HG03575 (cell line): Measurements from ENCODE around the gene LYSMD1.

Experiments used
- ATAC-seq: cut with Tn5 transposase; IDR thresholded peaks from one replicate; pipeline ENCODE4 v1.9.1; 2021; ENCODE audit not compliant: unreplicated experiment, insufficient number of reproducible peaks, low FRiP score; ENCODE audit errors: extremely low read depth

Gene LYSMD1

DNA sequence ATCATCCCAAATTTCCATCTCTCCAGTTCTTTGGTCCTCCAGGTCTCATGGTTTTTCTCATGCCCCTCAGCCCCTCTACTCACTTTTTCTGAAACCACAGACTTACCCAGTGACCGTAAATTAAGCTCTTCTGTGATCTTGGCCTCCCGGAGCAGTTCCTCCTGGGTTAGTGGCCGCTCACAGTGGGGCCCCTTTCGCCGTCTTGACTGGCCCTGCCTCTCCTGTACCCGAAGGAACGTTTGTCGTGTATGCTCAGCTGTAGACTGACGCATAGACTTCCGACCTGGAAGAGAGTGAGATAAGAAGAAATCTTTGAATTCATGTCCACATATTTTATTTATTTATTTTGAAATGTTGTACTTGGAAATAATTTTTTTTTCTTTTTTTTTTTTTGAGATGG is 18.5 kb upstream of the LYSMD1 start:
- no peak for ATAC-seq

DNA sequence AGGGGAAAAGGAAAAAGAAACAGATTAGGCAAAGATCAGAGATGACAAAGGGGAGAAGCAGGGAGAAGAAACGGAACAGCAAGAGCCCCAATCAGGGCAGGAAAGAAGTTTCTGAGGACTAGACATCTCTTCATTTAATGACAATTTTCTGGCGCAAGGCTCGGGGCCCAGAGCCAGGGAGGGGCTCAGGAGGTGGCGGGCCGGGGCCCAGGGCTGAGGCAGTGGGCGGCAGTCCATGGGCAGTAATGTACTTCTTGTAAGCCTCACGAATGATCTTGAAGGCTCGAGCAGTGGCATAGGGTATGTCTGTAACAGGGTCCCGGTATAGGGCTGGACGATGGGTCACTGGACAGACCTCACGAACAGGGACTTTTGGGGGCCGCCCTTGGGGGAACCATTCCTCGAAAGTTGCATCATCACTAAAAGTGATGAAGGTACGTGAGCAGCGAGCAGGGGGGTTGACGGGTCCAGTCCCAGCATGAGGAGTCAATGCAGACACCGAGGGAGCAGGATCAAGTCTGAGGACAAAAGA is 10.9 kb upstream of the LYSMD1 start:
- ATAC-seq: no peak

DNA sequence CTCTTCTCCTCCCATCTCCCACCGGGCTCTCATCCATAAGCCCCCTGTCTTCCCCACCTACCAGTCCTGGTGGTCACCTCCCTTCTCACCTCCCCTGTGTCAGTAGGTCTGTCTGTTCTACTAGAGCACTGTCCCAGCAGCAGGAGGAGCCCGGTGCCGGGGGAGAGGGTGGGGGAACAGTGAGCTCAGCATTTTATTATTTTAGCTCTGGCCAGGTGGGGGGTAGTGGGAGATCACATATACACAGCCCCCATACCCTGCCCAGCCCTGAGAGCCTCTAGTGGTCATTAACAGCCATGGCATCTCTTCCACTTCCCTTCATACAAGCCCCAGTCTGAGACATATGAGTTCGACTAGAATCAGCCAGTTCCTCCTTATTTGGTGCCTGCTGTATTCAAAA is 10.2 kb upstream of the LYSMD1 start, which contains the start of gene TMOD4:
TSS of gene TMOD4 (minus strand) at position 119 of the 400 bp plus-strand sequence. CDS start 1,106 bp downstream, outside the sequence.
- ATAC-seq: no peak

DNA sequence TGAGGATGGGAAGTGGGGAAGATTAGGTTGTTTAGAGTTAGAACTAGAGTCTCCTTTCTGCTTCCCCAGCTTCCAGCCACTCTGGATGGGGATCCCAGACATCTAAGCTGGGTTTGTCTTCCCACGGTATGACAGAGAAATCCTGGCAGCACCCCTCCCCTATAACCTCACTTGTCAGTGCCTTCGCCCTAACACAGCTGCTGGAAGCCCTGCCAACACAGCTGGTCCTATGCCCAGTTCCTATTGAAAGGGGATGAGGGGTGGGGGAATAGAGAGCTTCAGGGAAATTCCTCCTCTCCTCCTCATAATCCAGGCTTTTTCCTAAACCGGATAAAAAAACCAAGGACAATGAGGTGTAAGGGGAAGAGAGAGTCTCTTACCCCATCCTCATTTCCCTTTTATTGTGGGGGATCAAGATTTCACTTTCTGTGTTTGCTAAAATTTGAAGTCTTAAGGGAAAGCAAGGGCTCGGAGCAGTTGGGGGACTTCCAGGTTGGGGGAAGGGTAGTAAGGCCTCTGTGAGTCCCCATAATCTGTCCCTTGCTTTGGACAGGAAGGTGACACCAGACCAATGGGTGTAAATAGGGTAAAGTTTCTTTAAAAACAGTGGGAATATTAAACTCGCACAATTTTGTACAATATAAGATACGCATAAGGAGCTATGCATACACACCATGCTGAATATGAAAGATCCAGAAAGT is 9.5 kb upstream of the LYSMD1 start:
- no peak for ATAC-seq

DNA sequence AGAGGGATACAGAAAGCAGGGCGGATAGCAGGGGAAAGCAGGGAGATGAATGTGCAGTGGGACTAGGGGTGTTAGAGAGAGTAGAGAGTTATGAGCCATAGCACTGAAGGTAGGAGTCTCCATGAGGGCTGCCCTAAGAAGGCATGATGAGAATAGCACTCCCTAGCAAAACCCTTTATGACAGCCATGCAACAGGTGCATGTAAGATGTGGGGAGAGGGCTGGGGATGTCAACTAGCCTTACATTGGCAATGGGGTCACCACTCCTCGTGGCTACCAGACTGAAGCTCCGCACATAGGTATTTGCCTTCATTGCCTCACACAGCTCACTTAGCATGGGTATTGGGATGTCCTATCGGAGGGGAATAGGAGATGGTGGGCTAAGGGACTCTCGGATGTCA is 5.5 kb upstream of the LYSMD1 start:
- no peak for ATAC-seq

DNA sequence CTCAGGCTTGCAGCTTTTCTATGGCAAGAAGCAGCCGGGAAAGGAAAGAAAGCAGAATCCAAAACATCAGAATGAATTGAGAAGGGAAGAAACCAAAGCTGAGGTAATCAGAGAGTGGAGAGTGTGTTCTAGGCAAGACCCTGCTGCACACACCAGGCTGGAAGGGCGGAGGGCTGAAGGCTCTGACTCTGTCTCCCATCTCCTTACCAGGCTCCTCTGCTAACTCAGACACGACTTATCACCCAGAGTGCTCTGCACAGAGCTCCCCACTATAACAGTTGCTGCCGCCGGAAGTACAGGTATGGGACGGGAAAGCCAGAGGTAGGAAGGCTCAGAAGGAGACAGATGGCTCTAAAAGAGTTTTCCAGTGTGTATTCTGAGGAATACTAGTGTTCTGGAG is 1.4 kb upstream of the LYSMD1 start:
- no peak for ATAC-seq

DNA sequence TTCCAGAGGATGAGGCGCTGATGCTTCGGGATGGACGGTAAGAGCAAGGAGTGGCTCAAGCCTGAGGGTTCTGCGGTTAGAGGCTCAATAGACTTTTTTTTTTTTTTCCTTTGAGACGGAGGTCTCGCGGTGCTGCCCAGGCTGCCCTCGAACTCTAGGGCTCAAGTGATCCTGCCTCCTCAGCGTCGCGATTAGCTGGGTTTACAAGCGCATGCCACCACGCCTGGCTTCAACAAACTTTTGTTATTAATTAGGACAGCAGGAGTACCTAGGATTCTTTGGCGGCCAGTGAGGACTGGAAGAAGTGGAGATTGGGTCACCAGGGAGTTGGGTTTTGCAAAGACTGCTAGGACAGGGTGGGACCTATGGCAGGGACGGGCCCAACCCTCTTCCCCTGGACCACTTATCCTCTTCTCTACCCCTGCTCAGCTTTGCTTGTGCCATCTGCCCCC is 829 bp upstream of the LYSMD1 start:
- no peak for ATAC-seq

DNA sequence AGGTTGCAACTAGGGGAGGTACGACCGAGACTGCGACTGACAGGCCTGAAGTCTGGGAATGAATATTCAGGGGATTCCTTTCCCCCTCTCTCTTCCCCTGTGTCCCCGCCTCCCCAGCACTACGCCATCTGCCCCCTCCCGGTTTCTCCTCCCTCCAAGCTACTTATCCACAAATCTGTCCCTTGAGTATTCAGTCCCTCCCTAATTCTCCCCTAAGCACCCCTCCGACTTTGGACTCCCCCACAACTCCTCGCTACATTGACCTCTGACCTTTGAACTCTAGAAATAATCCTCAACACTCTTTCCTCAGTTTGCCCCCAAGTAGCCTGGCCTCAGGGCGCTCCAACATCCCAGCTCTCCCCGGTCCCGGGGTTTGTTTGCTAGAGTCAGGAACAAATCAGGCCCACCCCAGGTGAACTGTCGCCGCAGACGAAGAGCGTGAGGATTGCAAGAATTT is 393 bp downstream of the LYSMD1 start:
- ATAC-seq: no peak

DNA sequence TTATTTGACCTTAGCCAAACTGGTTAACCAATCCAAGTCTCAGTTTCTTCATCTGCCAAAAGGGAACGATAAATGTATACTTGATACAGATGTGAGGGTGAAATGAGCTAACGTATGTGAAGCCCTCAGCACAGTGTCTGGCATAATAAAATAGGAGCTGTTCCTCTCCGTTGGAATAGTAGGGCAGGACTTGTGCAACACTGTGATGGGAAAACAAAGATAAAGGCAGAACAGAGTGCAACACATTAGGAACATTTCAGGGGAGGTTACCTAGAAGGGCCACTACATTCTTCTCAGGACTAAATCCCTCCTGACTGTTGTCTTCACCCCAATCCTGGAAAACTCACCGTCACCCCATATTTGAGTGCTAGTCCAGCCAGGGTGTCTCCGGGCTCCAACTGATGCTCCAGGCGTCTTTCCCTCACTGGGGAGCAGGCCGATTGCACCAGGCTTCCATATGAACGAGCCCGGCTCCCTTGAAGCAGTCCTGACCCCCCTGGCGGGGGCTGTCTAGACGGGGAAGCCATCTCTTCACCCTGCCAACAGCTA is 896 bp downstream of the LYSMD1 start:
- no peak for ATAC-seq

DNA sequence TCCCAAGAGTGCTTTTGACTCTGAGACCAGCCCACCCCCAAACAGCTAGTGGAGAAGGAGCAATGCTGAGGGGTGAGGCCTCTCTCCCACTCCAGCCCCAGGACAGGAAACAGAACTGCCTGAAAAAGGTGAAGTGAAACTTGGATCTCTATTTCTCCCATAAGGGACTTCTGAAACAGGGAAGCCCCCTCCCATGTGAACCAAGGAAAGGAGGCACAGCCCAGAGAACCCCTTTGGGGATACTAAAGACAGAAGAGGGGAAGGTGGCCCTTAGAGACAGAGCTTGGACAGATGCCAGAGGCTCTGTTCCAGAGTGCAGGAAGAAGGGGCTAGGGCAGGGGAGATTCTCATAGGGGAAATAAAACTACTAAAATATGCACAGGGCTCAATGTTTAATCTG is 6.3 kb downstream of the LYSMD1 start:
- ATAC-seq: no peak

DNA sequence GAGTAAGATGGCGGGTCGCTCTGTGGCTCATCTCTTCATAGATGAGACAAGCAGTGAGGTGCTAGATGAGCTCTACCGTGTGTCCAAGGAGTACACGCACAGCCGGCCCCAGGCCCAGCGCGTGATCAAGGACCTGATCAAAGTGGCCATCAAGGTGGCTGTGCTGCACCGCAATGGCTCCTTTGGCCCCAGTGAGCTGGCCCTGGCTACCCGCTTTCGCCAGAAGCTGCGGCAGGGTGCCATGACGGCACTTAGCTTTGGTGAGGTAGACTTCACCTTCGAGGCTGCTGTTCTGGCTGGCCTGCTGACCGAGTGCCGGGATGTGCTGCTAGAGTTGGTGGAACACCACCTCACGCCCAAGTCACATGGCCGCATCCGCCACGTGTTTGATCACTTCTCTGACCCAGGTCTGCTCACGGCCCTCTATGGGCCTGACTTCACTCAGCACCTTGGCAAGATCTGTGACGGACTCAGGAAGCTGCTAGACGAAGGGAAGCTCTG is 6.9 kb downstream of the LYSMD1 start:
- no peak for ATAC-seq

DNA sequence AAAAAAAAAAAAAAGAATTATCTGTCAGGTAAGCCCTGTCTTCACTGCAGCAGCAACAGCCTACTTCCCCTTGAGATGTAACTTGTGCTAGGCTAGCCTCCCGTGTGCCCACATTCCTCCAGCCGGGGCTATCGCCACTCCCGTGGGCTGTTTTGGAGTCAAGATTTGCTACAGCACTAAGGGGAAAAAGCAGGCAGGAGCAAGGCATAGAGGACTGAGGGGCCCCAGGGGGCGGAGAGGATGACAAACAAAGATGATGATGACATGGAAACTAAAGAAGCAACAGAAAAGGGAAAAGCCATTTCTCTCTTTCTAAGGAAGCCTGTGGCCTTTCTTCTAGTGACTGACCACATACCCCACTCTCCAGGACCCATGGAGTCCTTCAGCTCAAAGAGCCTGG is 7.4 kb downstream of the LYSMD1 start:
- no peak for ATAC-seq

DNA sequence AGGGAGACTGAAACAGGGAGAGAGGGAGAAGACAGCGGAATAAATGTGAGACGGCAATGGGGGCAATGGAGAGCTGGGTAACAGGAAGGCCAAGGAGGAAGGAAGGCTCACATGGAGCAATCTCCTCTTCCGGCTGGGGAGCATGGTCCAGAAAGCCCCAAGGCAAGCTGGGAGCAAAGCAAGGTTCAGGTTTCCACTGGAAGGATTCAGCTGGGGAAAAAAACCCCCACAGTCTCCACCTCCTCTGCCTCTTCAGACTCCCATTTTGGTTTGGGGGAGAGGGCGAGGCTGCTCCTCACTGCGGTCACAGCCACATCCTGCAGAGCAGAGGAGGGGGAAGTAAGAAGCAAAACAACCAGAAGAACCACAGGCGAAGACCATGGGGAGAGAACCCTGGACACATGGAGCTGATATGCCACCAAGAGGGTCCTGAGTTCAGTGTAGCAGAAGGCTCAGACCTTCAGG is 8.6 kb downstream of the LYSMD1 start:
- ATAC-seq: no peak

DNA sequence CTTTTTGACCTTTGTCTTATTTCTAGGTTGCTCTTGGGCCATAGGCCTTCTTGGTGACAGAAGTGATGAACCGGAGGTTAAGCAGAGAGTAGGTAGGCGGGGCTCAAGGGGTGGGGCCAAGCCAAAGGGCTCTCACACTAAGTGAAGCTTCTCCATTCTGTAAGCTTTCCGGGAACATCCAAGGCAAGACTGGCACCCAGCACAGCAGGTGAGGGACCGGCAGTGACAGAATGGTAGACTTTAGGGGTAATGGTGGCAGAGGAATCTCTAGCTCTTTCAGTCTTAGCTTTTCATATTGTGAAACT is 9.2 kb downstream of the LYSMD1 start, which contains the start of gene TNFAIP8L2:
TSS of gene TNFAIP8L2 (plus strand) at position 135 of the 305 bp plus-strand sequence. CDS start 2,049 bp downstream, outside the sequence.
- no peak for ATAC-seq

DNA sequence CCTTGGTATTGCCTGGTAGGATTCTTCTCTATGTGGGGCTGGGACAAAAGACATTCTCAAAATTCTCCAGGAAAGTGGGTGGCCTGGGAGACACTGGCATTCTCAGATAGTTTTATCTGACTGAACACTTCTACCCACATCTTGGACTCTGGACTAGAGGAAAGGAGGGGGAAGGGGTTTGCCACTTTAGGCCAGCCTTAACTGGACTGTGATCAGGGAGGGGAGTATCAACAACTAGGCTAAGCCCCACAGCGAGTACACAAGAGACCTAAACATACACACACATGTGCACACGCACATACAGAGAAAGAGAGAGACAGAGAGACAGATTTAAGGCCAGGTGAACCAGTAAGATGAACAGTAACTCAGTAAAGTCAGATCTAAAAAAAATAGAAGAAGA is 18.0 kb downstream of the LYSMD1 start:
- no peak for ATAC-seq

DNA sequence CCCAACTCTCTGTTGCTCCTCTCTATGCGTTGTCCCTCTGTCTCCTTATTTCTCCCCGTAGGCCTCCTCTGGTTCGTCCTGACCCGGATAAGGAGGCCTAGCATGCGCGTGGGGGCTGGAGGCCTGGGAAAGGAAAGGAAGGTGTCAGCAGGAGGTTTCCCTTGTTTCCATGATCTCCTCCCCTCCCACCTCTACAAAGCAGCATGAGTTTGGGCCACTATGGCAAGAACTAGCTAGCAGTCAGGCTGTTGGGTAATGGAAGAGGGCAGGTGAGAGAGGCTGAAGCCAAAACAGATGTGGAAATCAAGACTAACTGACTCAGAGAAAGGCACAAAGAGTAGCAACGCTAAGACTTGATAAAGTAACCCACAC is 18.6 kb downstream of the LYSMD1 start:
- ATAC-seq: no peak

DNA sequence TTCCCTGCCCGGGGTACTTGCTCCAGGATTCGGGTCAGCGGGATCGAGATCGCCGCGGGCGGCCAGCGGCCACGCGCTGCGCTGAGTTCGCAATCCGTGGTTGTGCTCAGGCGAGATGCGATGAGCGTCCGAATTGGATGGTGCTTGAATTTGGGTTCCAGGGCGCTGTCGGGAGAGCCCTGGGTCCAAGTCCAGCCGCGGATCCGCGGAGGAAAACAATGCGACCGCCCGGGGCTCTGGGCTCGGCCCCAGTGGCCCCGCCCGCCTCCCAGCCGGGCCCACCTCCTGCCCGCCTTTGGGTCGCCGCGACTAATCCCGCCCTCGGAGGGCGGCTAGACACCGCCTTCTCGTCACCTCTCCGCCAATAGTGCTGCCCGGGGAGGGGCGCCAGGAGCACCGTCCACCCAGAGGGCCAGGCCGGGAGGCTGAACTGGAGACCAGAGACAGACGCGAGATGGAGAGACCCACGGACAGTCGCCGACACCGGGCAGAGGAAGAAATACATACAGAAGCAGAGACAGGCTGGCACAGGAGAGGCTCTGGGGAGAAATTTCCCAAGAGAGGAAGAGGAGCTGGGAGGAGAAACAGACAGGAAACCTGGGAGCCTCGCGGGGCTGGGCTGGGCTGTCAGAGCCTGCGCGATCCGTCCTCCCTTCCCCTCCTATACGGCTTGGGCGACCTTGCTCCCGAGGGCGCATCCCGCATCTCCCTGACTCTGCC is 19.1 kb downstream of the LYSMD1 start, which contains the start of gene SEMA6C:
TSS of gene SEMA6C (minus strand) at position 220 of the 720 bp plus-strand sequence. CDS start 4,010 bp downstream, outside the sequence.
- ATAC-seq: peak; percentile 85

DNA sequence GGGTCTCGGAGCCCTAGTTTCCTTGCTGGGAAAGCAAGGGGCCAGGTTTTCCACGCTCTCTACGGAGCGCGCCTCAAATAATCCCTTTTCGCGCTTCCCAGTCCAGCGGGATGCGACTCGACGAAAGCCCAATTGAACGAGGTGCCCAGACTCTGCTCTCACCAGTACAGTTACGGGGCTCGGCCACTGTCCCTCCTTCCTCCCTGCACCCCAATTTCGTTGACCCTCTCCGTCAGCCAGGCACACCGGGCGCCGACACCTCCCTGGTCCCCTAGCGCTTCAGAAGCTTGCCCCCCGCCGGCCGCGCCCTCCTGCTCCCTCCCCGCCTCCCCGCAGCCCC is 19.7 kb downstream of the LYSMD1 start:
- no peak for ATAC-seq

DNA sequence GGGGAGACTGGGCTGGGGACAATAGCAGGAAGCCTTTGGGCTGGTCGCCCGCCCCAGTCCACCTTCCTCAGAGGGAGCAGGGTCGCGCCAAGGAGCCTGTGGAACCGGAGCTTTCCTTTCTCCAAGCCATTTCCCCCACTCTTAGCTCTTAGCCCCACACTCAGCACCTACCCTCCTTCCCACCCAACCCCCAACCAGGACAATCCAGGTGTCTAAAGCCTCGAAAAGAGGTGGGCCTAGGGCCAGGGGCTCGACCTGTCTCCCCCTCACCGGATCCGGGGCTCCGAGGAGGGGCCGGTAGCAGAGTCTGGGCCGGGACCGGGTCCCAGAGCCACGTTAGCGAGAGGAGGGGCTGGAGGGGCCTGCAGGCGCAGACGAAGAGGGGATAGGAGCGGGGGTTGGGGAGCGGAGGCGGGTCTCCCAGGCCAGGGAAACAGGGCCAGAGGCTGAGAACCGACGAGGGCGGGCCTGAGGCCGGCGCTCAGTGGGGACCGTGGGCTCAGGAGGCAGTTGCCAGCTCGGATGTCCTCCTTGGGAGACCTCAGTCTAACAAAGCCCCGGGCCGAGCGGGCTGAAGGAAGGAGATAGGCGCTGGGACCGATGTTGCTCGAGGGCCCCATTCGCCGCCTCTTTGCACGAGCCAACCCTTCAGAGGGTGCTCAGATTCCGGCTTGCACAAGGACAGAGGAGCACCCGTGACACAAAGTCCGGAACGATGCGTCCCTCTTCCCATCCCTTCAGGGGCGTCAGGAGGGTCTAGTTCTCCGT is 20.2 kb downstream of the LYSMD1 start:
- no peak for ATAC-seq
